Sigmoid colon (tissue), 7 donors: ENCODE results near the gene CCDC148. TPM values are rescaled to one million over a fixed set of nuclear protein-coding genes. Genes with fewer than 3 reads are reported as not detected.

Source experiments
- DNase-seq: peaks from one replicate; pipeline ENCODE4 v3.0.0-alpha.2; 2019
- H3K27ac ChIP-seq, 4 donors: fragments of 200-600 bp; sonication (generic); one replicate each; pipeline ENCODE4 v1.5.1; 2016 to 2019; ENCODE audit warnings: mild to moderate bottlenecking in 1 of 4
- H3K27me3 ChIP-seq, 3 donors: fragments of 200-600 bp; sonication (generic); one replicate each; pipeline ENCODE4 v1.5.1; 2019; ENCODE audit warnings: mild to moderate bottlenecking in 1 of 3
- H3K36me3 ChIP-seq, 4 donors: fragments of 200-600 bp; sonication (generic); one replicate each; pipeline ENCODE4 v1.5.1; 2016 to 2019
- H3K4me1 ChIP-seq, 4 donors: fragments of 200-600 bp; sonication (generic); one replicate each; pipeline ENCODE4 v1.5.1; 2017 to 2019
- H3K4me3 ChIP-seq, 4 donors: fragments of 200-600 bp; sonication (generic); one replicate each; pipeline ENCODE4 v1.5.1; 2017 to 2019; ENCODE audit warnings: mild to moderate bottlenecking in 2 of 4, moderate library complexity in 1 of 4
- H3K9me3 ChIP-seq, 4 donors: fragments of 200-600 bp in 3 of 4; sonication (generic) in 3 of 4; one replicate each; pipeline versions ENCODE4 v1.5.1 to v1.6.1; 2013 to 2019
- CTCF ChIP-seq, 4 experiments: fragments of 450-650 bp in 3 of 4; fragments of 200-600 bp in 1 of 4; IDR thresholded peaks; one replicate each; pipeline ENCODE4 v1.5.1; 2016 to 2019; ENCODE audit warnings: antibody characterized with exemption in 4 of 4, mild to moderate bottlenecking in 3 of 4, moderate library complexity in 2 of 4
- EP300 ChIP-seq, 4 donors: sonication (generic); formaldehyde crosslinking; IDR thresholded peaks; one replicate each; pipeline ENCODE4 v1.6.1; 2017; ENCODE audit warnings: antibody characterized with exemption in 4 of 4
- POLR2A ChIP-seq, 2 donors: fragments of 450-650 bp; IDR thresholded peaks; one replicate each; pipeline ENCODE4 v1.6.1; 2016; ENCODE audit warnings: antibody characterized with exemption in 2 of 2, mild to moderate bottlenecking in 2 of 2, moderate library complexity in 2 of 2
- POLR2AphosphoS5 ChIP-seq, 4 donors: sonication (generic); formaldehyde crosslinking; IDR thresholded peaks; one replicate each; pipeline ENCODE4 v1.6.1; 2017; ENCODE audit warnings: antibody characterized with exemption in 4 of 4
- WGBS, 2 donors: extraction: QIAGEN DNeasy Blood & Tissue Kit; methylation state at CpG; one replicate each; pipeline ENCODE4 v1.1.7; 2013; 5-methylcytosine and 5-hydroxymethylcytosine counted together
- intact Hi-C: fragments of 100-400 bp; cut with DNase I; formaldehyde crosslinking; loops from one replicate; pipeline ENCODE4 v1.15.1; 2023
- polyA plus RNA-seq, 3 donors: library from polyadenylated mRNA; stranded (reverse); fragments of 200-250 nt; gene quantifications; one replicate each; pipeline ENCODE4 v1.2.3, GENCODE V29; 2013
- total RNA-seq, 4 donors: library from RNA; depleted of rRNA; stranded (reverse); fragments of >200 nt; gene quantifications; one replicate each; pipeline ENCODE4 v1.1.0, GENCODE V29; 2016
- donor health status: healthy with polysubstance abuse.
- donor health status: Bipolar disorder and iron deficiency.
- donor health status: healthy.

Gene CCDC148
- total and polyA plus RNA-seq, 7 donors, result 0.23 to 0.83 (median 0.36) TPM; not detected in 4

GRCh38 chr2:158459161-158460003 is 2.8 kb upstream of the CCDC148 start:
- 80 to 81% methylated on average over 9 of the region's 9 CpGs for WGBS, 2 donors
- Histone ChIP-seq H3K9me3 (no peaks in the 10 kb centered on the region), H3K4me3 (peak overlapping the region in 2 of 4 donors; percentile 80 to 99), H3K27me3 (no peaks in the 10 kb centered on the region), H3K27ac (peak overlapping the region in 2 of 4 donors; percentile 96 to 97), H3K4me1 (peaks cover 0 to 14% (median 9%) of the 10 kb centered on the region in 4 donors), H3K36me3 (no peaks in the 10 kb centered on the region)
- TF ChIP-seq POLR2AphosphoS5 (IDR thresholded peaks at IDR 0.05) (no peak), CTCF (IDR thresholded peaks at IDR 0.05) (no peak), POLR2A (IDR thresholded peaks at IDR 0.05) (no peak), EP300 (IDR thresholded peaks at IDR 0.05) (no peak)
- intact Hi-C loops, result loop anchor here (5.0 kb wide), 1 partner anchor 293 kb away; no protein-coding TSS in a partner anchor
- no peak for DNase-seq

GRCh38 chr2:158458617-158458920 is 2.0 kb upstream of the CCDC148 start:
- no peaks in the 10 kb centered on the region for H3K36me3 ChIP-seq
- peaks cover 0 to 14% (median 9%) of the 10 kb centered on the region in 4 donors for H3K4me1 ChIP-seq
- WGBS, 2 donors, result 39 to 58% methylated on average over 9 of the region's 9 CpGs
- H3K4me3 ChIP-seq, result peak overlapping the region; percentile 60 to 99 (median 79)
- H3K27ac ChIP-seq, result peak overlapping the region; percentile 80 to 97 (median 96)
- TF ChIP-seq CTCF (IDR thresholded peaks at IDR 0.05), result no peak
- TF ChIP-seq POLR2A (IDR thresholded peaks at IDR 0.05), result no peak
- TF ChIP-seq POLR2AphosphoS5 (IDR thresholded peaks at IDR 0.05), result no peak
- no peak for TF ChIP-seq EP300 (IDR thresholded peaks at IDR 0.05)
- no peak for DNase-seq
- intact Hi-C loops, result loop anchor here (5.0 kb wide), 1 partner anchor 294 kb away; no protein-coding TSS in a partner anchor
- H3K27me3 ChIP-seq, result no peaks in the 10 kb centered on the region
- no peaks in the 10 kb centered on the region for H3K9me3 ChIP-seq

- peak; percentile 78 for DNase-seq
- Histone ChIP-seq H3K27me3 (no peaks in the 10 kb centered on the region), H3K4me3 (peak overlapping the region; percentile 60 to 99 (median 79)), H3K4me1 (peaks cover 0 to 14% (median 9%) of the 10 kb centered on the region in 4 donors), H3K36me3 (no peaks in the 10 kb centered on the region), H3K27ac (peak overlapping the region; percentile 80 to 97 (median 96)), H3K9me3 (no peaks in the 10 kb centered on the region)
- intact Hi-C loops, result loop anchor here (5.0 kb wide), 1 partner anchor 294 kb away; no protein-coding TSS in a partner anchor
- peak; percentile 21 to 47 (median 36) for TF ChIP-seq CTCF (IDR thresholded peaks at IDR 0.05)
- TF ChIP-seq POLR2AphosphoS5 (IDR thresholded peaks at IDR 0.05), result peak in 2 of 4 donors; percentile 30 to 58
- TF ChIP-seq EP300 (IDR thresholded peaks at IDR 0.05), result no peak
- TF ChIP-seq POLR2A (IDR thresholded peaks at IDR 0.05), result peak in 1 of 2 donors; percentile 17
- WGBS, 2 donors, result 0% methylated on average over 61 of the region's 61 CpGs
Measured at GRCh38 chr2:158457826-158458616, 1.5 kb upstream of the CCDC148 start.

GRCh38 chr2:158457092-158457825 is 706 bp upstream of the CCDC148 start:
- intact Hi-C loops, result loop anchor here (5.0 kb wide), 1 partner anchor 295 kb away; no protein-coding TSS in a partner anchor
- Histone ChIP-seq H3K9me3 (no peaks in the 10 kb centered on the region), H3K4me3 (peak overlapping the region; percentile 60 to 99 (median 79)), H3K27me3 (no peaks in the 10 kb centered on the region), H3K36me3 (no peaks in the 10 kb centered on the region), H3K27ac (peak overlapping the region; percentile 80 to 97 (median 96)), H3K4me1 (peaks cover 0 to 14% (median 9%) of the 10 kb centered on the region in 4 donors)
- TF ChIP-seq CTCF (IDR thresholded peaks at IDR 0.05) (no peak), EP300 (IDR thresholded peaks at IDR 0.05) (no peak), POLR2AphosphoS5 (IDR thresholded peaks at IDR 0.05) (no peak), POLR2A (IDR thresholded peaks at IDR 0.05) (no peak)
- 0% methylated on average over 84 of the region's 84 CpGs for WGBS, 2 donors
- peak; percentile 79 for DNase-seq
